Measurements from ENCODE around the gene KCNIP4.

KCNIP4 gene

DNA sequence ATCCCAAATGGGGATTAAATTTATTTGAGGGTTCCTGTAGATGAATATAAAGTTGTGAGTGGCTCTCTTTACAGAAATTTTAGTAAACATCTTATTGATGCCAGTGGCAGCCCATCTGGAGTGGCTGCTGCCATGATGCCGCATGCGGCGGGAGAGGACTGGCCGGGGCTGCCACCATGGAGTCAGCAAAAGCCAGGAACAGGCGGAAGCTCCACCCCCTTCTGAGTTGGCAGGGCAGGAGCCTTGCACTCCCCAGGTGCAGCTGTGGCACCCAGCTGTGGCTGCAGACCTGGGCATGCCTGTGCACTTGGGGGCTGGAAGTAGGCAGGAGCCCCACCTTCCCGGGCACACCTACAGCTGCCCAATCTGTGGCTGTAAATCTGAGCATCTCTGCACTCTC is 92.3 kb downstream of the KCNIP4 start:
- in situ Hi-C loops (cut with HindIII; ENCODE audit: low sequenced_read_pairs): no loop called here

DNA sequence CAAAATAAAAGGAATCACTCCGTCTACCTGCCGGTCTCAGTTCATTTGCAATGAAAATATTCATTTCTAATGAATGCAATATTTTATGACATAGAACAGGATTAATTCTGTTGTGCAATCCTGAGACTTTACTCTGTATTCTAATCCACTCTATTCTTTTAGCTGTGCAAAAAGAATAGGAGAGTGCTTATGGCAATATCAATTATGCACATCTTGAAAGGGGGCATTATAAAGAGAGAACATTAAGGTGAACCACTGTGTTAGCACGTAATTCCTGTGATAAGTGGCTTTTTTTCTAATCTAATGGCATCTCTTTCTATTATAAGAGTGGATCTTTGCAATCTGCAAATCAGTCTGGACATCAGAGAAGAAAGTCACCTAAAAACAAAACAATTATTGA is 99.5 kb downstream of the KCNIP4 start:
- in situ Hi-C loops (cut with HindIII; ENCODE audit: low sequenced_read_pairs): no loop called here

DNA sequence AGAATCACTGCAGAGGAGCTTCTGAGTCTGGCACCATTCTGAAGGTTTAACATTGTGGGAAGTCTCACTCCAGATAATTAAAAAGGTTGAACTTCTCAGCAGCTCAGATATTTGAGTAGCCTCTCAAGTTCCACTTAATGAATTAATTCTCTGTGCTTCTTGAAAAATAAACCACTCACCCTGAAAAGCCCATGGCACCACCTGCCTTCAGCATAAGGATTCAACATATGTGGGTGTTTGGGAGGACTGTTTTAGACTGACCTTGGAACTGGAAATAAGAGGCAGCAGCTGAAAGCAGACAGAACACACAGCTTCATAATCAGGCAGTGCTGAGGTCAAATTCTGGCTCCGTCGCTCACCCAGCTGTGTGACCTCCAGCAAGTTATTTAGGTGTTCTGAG is 100.6 kb downstream of the KCNIP4 start:
- in situ Hi-C loops (cut with HindIII; ENCODE audit: low sequenced_read_pairs): no loop called here

DNA sequence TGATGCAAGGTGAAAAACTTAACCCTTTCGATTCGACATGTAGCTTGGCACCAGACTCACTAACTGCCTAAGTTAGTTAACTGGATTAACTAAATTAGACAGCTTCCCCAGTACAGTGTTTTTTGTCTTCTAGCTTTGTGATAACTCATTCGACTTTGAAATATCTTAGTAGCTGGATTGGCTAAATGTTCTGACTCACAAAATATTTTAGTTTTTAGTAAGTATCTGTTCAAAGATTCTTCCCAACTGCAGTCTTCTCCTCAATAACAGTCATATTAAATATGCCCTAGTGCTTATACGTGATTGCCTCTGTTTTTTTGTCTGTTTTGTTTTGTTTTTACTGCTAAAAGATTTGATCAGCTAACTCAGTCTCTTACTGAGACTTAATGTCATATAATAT is 102.9 kb downstream of the KCNIP4 start:
- in situ Hi-C loops (cut with HindIII; ENCODE audit: low sequenced_read_pairs): no loop called here

DNA sequence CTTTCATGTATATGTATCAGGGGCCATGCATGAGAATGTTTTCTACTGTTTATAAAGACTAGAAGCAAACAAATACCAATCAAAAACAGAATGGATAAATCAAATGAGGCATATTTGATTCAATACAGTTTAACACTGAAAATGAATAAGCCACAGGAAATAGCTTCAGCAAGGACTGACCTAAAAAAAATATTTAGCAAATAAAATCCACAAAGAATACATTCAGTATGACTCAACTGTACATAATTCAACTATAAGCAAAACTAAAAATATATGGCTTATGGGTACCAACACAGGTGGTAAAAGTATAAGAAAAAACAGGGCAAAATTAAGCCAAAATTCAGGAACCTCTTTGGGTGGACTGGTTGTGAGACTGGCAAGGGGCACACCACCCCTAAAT is 112.9 kb downstream of the KCNIP4 start:
- in situ Hi-C loops (cut with HindIII; ENCODE audit: low sequenced_read_pairs): no loop called here

DNA sequence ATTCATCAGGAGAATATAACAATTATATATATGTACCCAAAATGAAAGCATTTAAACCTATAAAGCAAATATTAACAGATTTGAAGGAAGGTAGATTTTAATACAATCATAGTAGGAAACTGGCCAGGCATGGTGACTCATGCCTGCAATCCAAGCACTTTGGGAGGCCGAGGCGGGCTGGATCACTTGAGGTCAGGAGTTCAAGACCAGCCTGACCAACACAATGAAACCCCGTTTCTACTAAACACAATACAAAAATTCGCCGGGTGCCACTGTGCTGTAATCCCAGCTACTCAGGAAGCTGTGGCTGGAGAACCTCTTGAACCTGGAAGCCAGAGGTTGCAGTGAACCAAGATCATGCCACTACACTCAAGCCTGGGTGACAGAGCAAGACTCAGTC is 118.3 kb downstream of the KCNIP4 start:
- in situ Hi-C loops (cut with HindIII; ENCODE audit: low sequenced_read_pairs): no loop called here

DNA sequence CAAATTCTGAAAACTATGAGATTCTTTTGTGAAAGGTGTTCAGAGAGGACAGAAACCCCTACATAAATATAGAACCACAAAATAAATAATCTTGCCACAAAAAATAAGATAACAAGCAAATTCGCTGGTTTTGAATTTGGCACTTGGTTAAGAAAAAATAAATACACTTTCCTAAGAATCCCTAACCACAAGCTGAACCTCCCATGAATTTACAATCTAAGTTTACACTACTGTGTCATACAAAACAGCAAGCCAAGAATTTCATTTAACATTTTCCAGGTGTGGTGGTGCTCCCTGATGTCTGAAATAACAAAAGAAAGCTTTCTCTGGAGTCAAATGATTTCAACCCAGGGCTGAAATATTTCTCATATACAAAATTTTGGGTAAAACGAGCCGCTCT is 121.0 kb downstream of the KCNIP4 start:
- in situ Hi-C loops (cut with HindIII; ENCODE audit: low sequenced_read_pairs): no loop called here

DNA sequence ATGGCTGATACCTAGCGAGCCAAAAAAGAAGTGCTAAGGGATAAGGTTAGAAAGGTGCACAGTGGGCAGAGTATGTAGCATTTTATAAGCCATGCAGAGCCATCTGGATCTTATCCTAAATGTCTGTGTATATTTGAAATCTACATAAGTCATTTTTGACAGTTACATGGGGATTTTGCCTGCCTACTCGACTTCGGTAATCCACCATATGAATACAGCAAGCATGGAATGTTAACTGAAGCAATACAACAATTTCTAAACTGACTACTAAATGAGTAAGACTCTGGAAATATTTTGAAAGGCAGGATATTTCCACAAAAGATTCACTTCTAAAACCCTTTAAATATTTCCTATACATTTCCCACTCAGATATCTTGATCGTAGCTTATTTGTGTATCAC is 122.5 kb downstream of the KCNIP4 start:
- in situ Hi-C loops (cut with HindIII; ENCODE audit: low sequenced_read_pairs): no loop called here

DNA sequence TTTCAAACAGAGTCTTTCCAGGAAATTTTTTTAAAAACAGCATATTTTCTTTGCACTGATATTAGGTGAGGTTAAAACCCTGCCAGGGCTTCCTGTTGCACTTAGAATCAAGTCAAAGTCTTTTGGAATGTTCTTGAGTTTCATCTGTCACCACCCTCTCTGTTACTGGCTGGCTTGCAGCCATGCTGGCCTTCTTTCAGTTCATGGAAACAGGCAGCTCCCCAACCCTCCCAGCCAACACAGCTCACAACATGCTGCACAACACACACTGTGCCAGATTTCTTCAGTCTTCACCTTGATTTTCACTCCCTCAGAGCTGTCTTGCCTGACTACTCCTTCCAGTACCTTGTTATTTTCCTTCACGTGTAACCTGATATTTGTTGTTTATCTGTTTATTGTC is 129.5 kb downstream of the KCNIP4 start:
- in situ Hi-C loops (cut with HindIII; ENCODE audit: low sequenced_read_pairs): loop anchor here (25.0 kb wide), 1 partner anchor 568 kb away; no protein-coding TSS in a partner anchor

DNA sequence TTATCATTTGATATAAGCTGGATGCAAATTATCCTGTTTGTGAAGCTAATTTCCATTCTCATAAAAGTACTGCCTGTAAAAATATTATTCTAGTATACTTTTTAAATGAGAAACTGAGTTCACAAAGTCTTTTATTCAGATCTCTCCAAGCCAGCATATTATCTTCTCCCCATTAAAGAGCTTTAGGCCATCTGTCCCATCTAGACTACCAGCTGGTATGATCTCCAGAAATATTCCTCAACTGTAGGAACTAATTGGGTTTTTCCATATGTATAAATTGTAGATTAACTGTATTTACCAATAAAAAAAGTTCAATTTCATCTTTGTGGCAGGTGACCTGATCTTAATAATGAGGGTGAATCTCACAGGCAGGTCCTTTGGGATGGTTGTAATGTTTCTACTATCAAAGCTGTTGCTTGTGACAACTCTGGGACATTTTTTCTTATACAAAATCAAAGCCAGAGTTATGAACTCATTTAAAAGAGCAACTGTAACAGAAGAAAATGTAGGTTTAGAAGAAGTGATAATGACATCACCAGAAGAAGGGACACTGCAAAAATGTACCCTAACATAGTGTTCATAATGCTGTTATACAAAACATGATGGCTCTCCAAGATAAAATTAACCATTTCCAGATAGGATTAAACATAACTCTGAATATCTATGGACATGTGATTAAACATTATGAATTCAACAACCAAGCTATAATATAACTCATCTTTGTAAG is 132.8 kb downstream of the KCNIP4 start:
- in situ Hi-C loops (cut with HindIII; ENCODE audit: low sequenced_read_pairs): loop anchor here (25.0 kb wide), 1 partner anchor 571 kb away; no protein-coding TSS in a partner anchor

DNA sequence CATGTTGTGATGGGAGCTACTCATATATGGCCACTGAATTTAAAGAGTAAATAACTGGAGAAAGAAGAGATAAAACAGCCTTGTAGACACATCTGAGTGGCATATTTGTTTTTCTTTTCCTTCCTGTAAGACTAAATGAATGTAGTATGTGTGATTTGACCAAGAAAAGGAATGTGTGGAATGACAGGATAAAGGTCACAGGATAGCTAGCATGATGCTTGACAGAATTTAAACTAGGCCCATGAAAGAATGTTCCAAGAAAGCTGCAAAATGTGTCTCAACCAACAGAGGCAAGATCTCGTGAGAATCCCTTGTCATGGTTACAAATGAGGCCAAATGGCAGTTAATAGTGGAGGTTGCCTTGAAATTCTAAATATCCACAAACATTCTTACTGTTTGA is 137.0 kb downstream of the KCNIP4 start:
- in situ Hi-C loops (cut with HindIII; ENCODE audit: low sequenced_read_pairs): loop anchor here (25.0 kb wide), 1 partner anchor 576 kb away; no protein-coding TSS in a partner anchor

DNA sequence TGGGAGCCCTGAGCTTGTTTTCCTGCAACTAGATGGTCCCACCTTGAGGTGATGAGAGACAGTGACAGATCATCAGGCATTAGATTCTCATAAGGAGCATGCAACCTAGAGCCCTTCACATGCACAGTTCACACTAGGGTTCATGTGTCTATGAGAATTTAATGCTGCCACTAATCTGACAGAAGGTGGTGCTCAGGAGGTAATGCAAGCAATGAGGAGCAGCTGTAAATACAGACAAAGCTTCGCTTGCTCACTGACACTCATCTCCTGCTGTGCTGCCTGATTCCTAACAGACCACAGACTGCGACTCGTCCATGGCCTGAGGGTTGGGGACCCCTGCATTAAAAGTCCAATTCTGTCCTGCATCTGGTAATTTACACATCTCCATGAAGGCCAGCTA is 141.6 kb downstream of the KCNIP4 start:
- in situ Hi-C loops (cut with HindIII; ENCODE audit: low sequenced_read_pairs): loop anchor here (25.0 kb wide), 1 partner anchor 580 kb away; no protein-coding TSS in a partner anchor

DNA sequence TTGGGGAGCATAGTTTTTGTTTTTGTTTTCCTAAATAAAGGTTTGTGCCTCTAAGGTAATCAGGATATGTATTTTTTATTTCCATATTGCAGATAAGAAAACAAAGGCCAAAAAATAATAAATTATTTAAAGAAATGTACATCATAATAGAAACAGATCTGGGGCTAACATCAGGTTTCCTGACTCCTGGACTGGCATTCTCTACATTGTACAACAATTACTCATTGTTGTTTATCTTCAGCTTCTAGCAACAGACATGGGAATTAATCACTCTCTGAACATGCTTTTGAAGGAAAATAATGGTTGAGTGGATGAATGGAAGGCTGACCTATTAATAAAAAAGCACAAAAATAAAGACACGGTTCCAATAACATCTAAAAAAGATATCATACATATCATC is 146.2 kb downstream of the KCNIP4 start:
- in situ Hi-C loops (cut with HindIII; ENCODE audit: low sequenced_read_pairs): loop anchor here (25.0 kb wide), 1 partner anchor 585 kb away; no protein-coding TSS in a partner anchor

DNA sequence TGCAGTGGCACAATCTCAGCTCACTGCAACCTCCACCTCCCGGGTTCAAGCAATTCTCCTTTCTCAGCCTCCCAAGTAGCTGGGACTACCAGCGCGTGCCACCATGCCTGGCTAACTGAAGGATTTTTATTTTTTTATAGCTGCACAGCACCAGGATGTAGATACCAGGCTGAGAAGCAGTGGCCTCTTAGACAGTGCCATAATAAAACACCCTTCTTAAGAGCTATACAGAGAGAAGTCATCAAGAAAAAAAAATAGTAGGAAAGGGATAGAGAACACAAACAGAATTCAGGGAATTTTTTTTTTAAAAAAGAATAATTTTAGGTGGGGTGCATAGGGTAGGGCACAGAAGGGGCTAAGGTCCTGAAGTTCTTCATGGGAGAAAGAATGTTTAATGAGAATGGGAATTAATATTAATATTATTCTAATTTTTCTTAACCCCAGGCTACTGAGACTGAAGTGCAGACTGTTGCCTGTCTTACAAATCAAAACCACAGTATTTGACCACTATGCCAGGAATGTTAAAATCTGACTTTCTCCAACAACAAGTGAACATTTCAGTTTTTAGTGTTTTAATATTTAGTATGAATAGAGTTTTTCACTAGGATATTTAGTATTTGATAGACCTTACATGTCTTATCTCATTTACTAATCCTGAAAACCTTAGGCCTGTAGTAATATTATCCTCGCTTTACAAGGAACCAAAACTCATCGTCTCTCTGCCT is 146.7 kb downstream of the KCNIP4 start:
- in situ Hi-C loops (cut with HindIII; ENCODE audit: low sequenced_read_pairs): loop anchor here (25.0 kb wide), 1 partner anchor 585 kb away; no protein-coding TSS in a partner anchor

DNA sequence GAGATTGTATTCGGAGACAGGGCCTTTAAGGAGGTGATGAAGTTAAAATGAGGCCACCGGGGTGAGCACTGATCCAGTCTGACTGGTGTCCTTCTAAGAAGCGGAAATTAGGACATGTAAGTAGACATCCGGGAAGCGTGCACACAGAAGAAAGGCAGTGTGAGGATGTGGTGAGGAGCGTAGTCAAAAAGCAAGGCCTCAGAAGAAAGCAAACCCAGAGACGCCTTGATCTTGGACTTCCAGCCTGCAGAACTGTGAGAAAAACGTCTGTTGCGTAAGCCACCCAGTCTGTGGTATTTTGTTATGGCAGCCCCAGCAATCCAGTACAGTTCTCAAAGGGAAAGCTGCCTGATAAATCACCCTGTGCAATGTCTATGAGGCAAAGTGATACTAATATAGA is 153.5 kb downstream of the KCNIP4 start:
- in situ Hi-C loops (cut with HindIII; ENCODE audit: low sequenced_read_pairs): loop anchor here (5.0 kb wide), 1 partner anchor 87 kb away; no protein-coding TSS in a partner anchor

DNA sequence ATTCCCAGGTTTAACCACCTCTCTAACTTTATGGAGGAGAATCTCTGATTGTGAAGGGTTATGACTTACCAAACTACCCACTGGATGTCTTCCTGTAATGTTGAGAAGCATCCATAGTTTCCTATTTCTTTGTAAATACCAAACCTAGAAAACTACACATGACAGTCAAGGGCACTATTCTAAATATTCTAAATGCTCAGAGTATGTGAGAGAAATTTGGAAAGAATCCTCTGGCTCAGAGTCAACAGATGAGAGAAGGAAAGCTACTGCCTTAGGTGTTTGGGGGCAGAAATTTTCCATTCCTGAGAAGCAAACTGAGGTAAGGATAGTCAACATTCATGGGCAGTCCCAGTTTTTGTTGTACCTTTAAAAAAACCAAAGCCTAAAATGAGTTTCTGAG is 155.8 kb downstream of the KCNIP4 start:
- in situ Hi-C loops (cut with HindIII; ENCODE audit: low sequenced_read_pairs): no loop called here

DNA sequence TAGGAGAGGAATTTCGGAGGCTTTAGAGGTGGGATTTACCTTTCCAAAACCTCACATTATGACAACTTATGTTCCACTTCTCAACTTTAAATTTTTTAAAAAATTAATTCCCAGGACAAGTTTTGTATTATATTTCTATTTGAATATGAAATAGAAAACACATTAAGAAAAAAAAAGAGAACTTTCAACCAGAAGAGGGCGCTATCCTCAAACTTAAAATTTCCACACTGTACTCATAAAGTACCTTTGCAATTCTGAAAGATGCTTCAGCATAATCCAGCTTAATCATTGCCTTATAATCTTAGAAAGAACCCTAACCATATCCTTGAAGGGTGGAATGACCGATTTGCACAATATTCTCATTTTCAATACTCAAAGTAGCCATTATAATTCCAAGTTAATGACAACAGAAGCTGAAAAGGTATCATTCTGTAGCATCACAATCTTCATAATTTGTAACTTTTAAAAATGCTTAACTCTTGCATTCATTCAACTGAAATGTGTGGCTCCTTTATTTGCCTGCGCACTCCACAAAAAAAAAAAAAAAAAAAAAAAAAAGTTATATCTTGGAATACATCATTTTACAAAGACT is 158.0 kb downstream of the KCNIP4 start:
- in situ Hi-C loops (cut with HindIII; ENCODE audit: low sequenced_read_pairs): no loop called here

DNA sequence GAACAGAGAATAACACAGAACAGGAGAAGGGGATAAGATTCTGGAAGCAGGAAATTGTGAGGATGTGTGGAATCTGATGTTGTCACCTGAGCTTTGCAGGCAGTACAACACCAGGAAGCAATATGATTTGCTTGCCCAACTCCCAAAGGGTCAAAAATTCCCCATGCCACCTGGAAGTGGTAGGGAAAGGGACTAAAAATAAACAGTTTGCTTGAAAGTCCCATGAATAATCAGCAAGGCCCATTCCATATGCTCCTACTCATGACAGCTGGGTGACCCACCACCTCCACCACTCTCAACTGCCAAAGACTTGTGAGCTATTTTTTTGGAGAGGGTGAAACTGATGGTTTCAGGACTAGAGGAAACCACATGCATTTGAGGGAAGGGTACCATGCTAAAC is 168.4 kb downstream of the KCNIP4 start:
- in situ Hi-C loops (cut with HindIII; ENCODE audit: low sequenced_read_pairs): no loop called here

DNA sequence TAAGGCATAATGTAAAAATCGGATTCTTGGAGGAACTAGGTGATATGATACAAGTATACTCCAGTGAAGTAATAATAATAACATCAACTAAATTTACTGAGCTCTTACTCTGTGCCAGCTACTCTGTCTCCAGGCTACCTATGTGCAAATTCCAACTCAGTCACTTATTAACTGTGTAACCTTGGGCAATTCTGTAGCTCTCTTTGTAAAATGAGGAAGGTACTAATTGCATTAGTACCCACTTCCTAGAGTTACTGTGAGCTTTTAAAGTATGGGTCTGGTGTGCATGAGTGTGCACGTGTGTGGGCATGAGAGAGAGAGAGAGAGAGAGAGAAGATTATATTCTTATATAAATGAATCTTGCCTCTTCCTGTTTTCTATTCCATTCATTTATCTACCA is 169.9 kb downstream of the KCNIP4 start:
- in situ Hi-C loops (cut with HindIII; ENCODE audit: low sequenced_read_pairs): no loop called here

DNA sequence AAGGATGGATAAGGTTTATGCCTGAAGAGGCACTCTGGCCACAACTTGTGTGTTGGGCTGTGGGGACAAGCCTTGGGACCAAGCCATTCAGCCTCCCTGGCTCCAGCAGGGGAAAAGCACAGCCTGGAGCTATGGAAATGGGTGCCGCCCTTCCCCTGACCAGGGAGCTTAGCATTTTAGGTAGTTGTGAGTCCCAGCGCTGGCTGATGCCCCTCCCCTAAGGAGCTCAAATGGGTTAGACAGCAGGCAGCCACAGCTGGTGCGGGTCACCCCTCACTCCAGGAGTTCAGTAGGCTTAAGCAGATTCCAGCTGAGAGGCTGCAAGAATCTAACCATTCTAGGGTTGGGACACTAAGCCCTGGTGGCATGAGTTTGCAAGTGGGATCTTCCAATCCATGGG is 172.9 kb downstream of the KCNIP4 start:
- in situ Hi-C loops (cut with HindIII; ENCODE audit: low sequenced_read_pairs): no loop called here

DNA sequence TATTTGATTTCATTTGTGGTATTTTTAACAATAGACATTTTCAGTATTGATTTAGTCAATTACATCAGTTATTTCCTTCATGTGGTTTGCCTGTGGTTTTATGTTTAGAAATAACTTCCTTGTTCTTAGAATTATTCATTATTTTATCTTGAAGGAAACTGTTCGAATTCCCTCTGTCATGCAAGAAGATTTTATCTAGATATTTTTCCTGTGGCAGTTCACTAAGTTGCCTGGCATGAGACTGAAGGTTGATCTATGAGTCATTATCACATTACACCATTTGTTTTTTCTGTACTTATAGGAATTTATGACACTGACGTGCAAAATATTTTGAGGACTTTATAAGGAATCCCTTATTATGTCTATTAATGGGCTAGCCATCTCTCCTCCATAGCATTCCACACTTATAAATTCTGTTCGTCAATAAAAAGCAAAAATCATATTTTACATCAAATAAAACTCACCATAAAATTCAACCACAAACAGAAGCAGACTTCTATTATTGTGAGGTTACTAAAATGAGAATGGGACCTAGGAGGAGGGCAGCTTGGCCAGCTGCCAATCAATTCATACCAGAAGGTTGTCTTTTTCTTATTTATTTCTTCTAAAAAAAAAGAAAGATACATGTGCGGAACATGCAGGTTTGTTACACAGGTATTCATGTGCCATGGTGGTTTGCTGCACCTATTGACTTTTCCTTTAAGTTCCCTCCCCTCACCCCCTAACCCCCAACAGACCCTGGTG is 179.0 kb downstream of the KCNIP4 start:
- in situ Hi-C loops (cut with HindIII; ENCODE audit: low sequenced_read_pairs): loop anchor here (5.0 kb wide), 1 partner anchor 262 kb away; no protein-coding TSS in a partner anchor

Data from endothelial cell of hepatic sinusoid (primary cell).